ENCODE results near the gene SP4. TPM values are rescaled to one million over a fixed set of nuclear protein-coding genes. Genes with fewer than 3 reads are reported as not detected.

SP4 gene
- total RNA-seq, 2 donors from 2014 or later = 19.9 to 22.6 TPM

DNA sequence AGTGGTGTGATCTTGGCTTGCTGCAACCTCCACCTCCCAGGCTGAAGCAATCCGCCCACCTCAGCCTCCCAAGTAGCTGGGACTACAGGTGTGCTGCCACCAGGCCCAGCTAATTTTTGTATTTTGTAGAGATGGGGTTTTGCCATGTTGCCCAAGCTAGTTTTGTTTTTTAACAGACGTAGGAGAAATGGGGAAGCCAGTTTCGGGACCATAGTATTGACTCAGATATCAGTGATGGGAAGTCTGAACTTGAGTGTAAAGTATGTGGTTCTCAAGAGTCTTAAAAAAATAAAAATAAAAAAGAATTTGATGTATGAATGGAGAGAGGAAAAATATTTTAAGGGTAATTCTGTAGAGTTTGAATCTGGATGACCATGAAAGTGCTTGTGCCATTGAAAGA, 34.2 kb downstream of the SP4 start:
- H3K27ac Mint-ChIP-seq = peak overlapping the region; percentile 0 to 22
- no peak overlapping the region for H3K4me3 Mint-ChIP-seq
- H3K36me3 Mint-ChIP-seq = peaks cover 19% of the 10 kb centered on the region
- no peak for ATAC-seq
- H3K9me3 Mint-ChIP-seq = peaks cover 7% of the 10 kb centered on the region
- DNase-seq (ENCODE audit: low spot score) = no peak
- no peaks in the 10 kb centered on the region for H3K27me3 Mint-ChIP-seq
- H3K4me1 Mint-ChIP-seq (ENCODE audit: low read depth in 2 of 2) = peaks cover 26 to 41% of the 10 kb centered on the region in 2 donors

DNA sequence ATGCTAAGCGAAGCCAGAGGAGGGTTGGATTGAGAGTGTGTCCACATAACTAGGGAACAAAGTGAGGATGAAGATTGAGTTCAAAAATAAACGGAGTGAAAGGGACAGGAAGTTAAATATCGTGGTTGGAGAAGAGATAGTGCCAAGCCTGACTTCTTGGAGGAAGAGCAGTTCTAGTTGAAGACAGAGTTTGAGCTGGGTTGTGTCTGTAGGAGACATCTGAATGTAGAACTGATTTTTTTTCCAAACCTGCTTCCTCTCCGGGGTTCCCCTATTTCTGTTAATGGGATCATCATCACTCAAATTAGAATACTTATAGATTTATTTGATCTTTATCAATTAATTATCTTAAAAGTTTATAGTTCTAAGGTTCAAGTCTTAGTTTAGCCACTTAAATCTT, 35.6 kb downstream of the SP4 start:
- Mint-ChIP-seq H3K27ac (peak overlapping the region in 1 of 2 donors; percentile 6), H3K4me3 (no peak overlapping the region), H3K9me3 (peaks cover 7% of the 10 kb centered on the region), H3K27me3 (no peaks in the 10 kb centered on the region), H3K36me3 (peaks cover 19% of the 10 kb centered on the region), H3K4me1 (ENCODE audit: low read depth in 2 of 2) (peaks cover 29 to 45% of the 10 kb centered on the region in 2 donors)
- DNase-seq (ENCODE audit: low spot score) (no peak), ATAC-seq (no peak)

DNA sequence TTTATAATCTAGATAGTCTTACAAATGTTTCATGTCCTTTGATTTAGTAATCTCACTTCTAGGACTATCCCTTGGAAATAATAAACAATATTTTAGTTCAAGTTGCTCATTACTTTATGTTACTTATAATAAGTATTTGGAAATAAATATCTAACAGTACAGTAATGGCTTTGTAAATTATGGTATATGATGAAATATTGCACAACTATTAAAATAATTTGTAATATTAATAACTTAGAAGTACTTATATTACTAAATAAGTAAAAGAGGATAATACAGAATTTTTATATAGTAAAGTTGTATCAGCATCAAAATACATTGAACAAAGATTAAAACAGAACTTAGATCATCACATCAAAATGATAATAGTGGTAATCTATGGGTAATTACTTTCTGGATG, 41.1 kb downstream of the SP4 start:
- ATAC-seq (no peak), DNase-seq (ENCODE audit: low spot score) (no peak)
- H3K9me3 Mint-ChIP-seq = no peaks in the 10 kb centered on the region
- H3K27ac Mint-ChIP-seq = no peak overlapping the region
- H3K4me1 Mint-ChIP-seq (ENCODE audit: low read depth in 2 of 2) = peaks cover 30 to 35% of the 10 kb centered on the region in 2 donors
- H3K36me3 Mint-ChIP-seq = no peaks in the 10 kb centered on the region
- H3K27me3 Mint-ChIP-seq = no peaks in the 10 kb centered on the region
- H3K4me3 Mint-ChIP-seq = no peak overlapping the region

GRCh38 chr7:21469894-21470293, 42.0 kb downstream of the SP4 start:
- Mint-ChIP-seq H3K36me3 (no peaks in the 10 kb centered on the region), H3K4me1 (ENCODE audit: low read depth in 2 of 2) (peaks cover 30 to 35% of the 10 kb centered on the region in 2 donors)
- no peak for ATAC-seq

DNA sequence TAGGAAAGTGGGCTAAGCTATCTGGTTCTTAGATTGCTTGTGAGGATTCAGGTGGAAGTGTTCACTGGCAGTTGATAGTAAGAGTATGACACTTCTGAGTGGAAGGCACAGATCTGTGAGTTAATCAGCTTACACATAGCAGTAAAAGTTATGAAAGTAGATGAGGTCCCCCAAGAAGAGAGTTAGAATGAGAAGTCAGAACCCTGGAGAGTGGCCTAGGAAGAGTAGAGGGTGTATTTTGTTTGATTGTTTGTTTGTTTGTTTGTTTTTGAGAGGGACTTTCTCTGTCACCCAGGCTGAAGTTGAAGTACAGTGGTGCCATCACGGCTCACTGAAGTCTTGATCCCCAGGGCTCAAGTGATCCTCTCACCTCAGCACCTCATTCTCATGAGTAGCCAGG, 44.1 kb downstream of the SP4 start:
- no peaks in the 10 kb centered on the region for H3K9me3 Mint-ChIP-seq
- ATAC-seq = no peak
- H3K36me3 Mint-ChIP-seq = no peaks in the 10 kb centered on the region
- H3K27me3 Mint-ChIP-seq = no peaks in the 10 kb centered on the region
- no peak for DNase-seq (ENCODE audit: low spot score)
- H3K4me3 Mint-ChIP-seq = no peak overlapping the region
- peaks cover 16 to 21% of the 10 kb centered on the region in 2 donors for H3K4me1 Mint-ChIP-seq (ENCODE audit: low read depth in 2 of 2)
- no peak overlapping the region for H3K27ac Mint-ChIP-seq

More at GRCh38 chr7:21469894-21470293, 42.0 kb downstream of the SP4 start:
- Mint-ChIP-seq H3K27me3 (no peaks in the 10 kb centered on the region), H3K4me3 (no peak overlapping the region), H3K9me3 (no peaks in the 10 kb centered on the region), H3K27ac (no peak overlapping the region)
- DNase-seq (ENCODE audit: low spot score) = no peak

DNA sequence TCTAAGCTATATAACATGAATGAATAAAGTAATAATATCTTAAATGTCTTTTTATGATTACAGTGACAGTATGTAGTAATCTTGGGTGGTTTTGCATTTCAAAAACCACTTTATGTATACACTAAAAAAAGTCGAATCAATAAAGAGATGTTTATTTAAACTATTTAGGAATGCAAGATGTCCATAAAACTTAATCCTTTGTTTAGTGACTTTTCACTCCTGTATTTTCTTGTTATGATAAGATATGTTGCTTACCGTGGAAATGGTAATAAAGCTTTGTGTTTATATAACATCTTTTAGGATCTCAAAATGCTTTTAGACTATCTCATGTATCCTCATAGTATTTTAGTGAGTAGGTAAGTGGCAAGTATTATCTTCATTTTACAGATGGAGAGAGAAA, 48.5 kb downstream of the SP4 start:
- ATAC-seq (no peak), DNase-seq (ENCODE audit: low spot score) (no peak)
- H3K27ac Mint-ChIP-seq = no peak overlapping the region
- no peaks in the 10 kb centered on the region for H3K27me3 Mint-ChIP-seq
- peaks cover 14% of the 10 kb centered on the region for H3K36me3 Mint-ChIP-seq
- H3K4me3 Mint-ChIP-seq = no peak overlapping the region
- peaks cover 29 to 30% of the 10 kb centered on the region in 2 donors for H3K4me1 Mint-ChIP-seq (ENCODE audit: low read depth in 2 of 2)
- H3K9me3 Mint-ChIP-seq = no peaks in the 10 kb centered on the region

GRCh38 chr7:21480693-21481403, 53.0 kb downstream of the SP4 start:
- H3K4me3 Mint-ChIP-seq = no peak overlapping the region
- peaks cover 17 to 18% of the 10 kb centered on the region in 2 donors for H3K4me1 Mint-ChIP-seq (ENCODE audit: low read depth in 2 of 2)
- DNase-seq (ENCODE audit: low spot score) (no peak), ATAC-seq (peak in 1 of 2 donors; percentile 6)
- H3K9me3 Mint-ChIP-seq = no peaks in the 10 kb centered on the region
- H3K36me3 Mint-ChIP-seq = peaks cover 21% of the 10 kb centered on the region
- peak overlapping the region in 1 of 2 donors; percentile 42 for H3K27ac Mint-ChIP-seq
- no peaks in the 10 kb centered on the region for H3K27me3 Mint-ChIP-seq

DNA sequence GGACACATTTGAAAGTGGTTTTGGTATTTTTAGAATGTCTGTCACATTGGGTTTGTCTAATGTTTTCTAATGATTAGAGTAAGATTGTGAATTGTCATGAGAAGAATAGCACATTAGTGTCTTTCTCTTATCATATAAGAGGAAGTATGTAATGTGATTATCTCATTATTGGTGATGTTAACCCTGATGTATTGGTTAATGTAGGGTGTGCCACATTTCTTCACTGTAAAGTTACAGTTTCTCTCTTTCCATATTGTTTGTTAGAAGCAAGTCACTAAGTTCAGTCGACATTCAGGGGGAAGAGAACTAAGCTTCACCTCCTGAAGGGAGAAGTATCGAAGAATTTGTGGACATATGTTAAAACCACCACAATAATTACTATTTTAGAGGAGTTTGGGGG, 58.6 kb downstream of the SP4 start:
- Mint-ChIP-seq H3K4me1 (ENCODE audit: low read depth in 2 of 2) (peaks cover 12 to 19% of the 10 kb centered on the region in 2 donors), H3K36me3 (peaks cover 28% of the 10 kb centered on the region), H3K4me3 (no peak overlapping the region), H3K27me3 (no peaks in the 10 kb centered on the region), H3K27ac (no peak overlapping the region), H3K9me3 (no peaks in the 10 kb centered on the region)
- ATAC-seq (no peak), DNase-seq (ENCODE audit: low spot score) (no peak)

DNA sequence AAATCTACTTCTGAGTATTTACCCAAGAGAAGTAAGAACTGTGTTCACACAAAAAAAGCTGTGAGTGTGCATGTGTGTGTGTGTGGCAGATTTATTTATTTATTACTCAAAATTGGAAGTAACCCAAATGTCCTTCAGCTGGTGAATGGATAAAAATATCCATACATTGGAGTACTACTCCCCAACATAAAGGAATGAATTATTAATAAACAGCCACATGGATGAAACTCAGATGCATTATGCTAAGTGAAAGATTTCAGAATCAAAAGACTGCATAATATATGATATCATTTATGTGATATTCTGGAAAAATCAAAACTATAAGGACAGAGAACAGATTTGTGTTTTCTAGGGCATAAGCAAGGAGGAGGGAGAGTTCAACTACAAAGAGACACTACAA, 67.8 kb downstream of the SP4 start:
- ATAC-seq = no peak
- H3K36me3 Mint-ChIP-seq = peaks cover 47% of the 10 kb centered on the region
- H3K4me1 Mint-ChIP-seq (ENCODE audit: low read depth in 2 of 2) = peaks cover 0 to 6% of the 10 kb centered on the region in 2 donors
- no peak overlapping the region for H3K27ac Mint-ChIP-seq
- DNase-seq (ENCODE audit: low spot score) = no peak
- H3K27me3 Mint-ChIP-seq = no peaks in the 10 kb centered on the region
- no peak overlapping the region for H3K4me3 Mint-ChIP-seq
- no peaks in the 10 kb centered on the region for H3K9me3 Mint-ChIP-seq

DNA sequence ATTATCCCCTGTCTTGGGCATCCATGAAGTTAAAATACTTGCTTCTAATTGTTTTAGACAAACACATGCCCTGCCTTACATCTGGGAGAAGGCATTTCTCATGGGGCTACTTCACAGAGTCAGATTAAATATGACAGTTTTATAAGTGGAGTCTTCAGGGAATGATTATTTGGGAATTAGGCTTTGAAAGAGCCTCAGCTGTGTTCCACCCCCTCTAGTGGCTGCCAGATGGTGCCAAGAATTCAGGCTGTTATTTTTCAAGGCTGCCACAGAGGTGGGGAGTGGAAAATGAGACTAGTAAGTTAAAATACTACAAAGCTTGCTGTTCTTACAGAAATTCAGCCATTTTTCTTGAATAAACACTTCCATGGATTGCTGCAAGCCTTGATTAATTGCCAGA, 69.2 kb downstream of the SP4 start:
- Mint-ChIP-seq H3K9me3 (no peaks in the 10 kb centered on the region), H3K27me3 (no peaks in the 10 kb centered on the region), H3K4me3 (no peak overlapping the region), H3K4me1 (ENCODE audit: low read depth in 2 of 2) (peaks cover 0 to 3% of the 10 kb centered on the region in 2 donors), H3K27ac (no peak overlapping the region), H3K36me3 (peaks cover 35% of the 10 kb centered on the region)
- no peak for ATAC-seq
- no peak for DNase-seq (ENCODE audit: low spot score)

DNA sequence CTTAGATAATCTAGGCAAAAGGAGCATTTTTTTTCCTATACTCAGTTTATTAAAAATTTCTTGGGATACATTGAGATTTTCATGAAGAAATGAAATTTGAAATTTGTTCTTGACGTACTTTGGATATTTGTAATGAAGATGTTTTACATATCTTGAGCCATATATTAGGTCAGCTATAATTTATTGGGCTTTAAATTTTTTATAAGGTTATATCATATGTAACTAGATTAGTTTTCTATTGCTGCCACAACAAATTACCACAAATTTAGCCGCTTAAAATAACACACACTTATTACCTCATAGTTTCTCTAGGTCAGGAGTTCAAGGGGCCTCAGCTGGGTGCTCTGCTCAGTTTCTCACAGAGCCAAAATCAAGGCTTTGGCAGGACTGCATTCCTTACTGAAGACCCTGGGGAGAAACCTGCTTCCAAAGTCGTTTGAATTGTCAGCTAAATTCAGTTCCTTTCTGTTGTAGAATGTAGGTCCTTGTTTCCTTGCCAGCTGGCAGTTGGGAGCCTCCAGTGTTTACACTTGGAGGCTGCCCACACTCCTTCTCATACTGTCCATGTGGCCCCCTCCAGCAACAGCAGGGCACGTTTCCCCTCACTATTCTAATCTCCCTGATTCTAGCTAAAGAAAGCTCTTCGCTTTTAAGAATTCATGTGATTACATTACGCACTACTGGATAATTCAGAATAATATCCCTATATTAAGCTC, 72.4 kb downstream of the SP4 start:
- ATAC-seq (no peak), DNase-seq (ENCODE audit: low spot score) (no peak)
- Mint-ChIP-seq H3K4me1 (ENCODE audit: low read depth in 2 of 2) (peaks cover 0 to 12% of the 10 kb centered on the region in 2 donors), H3K36me3 (peaks cover 20% of the 10 kb centered on the region), H3K27me3 (no peaks in the 10 kb centered on the region), H3K4me3 (no peak overlapping the region), H3K9me3 (no peaks in the 10 kb centered on the region), H3K27ac (no peak overlapping the region)

DNA sequence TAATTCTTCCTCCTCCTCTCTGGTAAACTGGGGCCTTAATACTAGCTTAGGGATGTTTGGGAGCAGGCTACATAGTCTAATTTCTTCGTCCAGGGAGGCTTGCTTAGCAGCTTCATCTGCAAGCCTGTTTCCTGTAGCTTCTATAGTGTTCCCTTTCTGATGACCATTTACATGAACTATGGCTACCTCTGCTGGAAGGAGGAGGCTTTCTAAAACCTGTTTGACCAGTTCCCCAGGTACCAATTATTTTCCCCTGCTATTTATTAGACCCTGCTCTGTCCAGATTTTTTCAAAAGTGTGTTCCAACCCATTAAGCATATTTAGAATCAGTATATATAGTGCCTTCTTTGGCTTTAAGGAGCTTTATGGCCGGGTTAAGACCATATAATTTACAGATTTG, 76.1 kb downstream of the SP4 start:
- no peaks in the 10 kb centered on the region for H3K27me3 Mint-ChIP-seq
- H3K4me3 Mint-ChIP-seq = no peak overlapping the region
- peaks cover 8 to 14% of the 10 kb centered on the region in 2 donors for H3K4me1 Mint-ChIP-seq (ENCODE audit: low read depth in 2 of 2)
- no peaks in the 10 kb centered on the region for H3K9me3 Mint-ChIP-seq
- DNase-seq (ENCODE audit: low spot score) (no peak), ATAC-seq (no peak)
- peak overlapping the region in 1 of 2 donors; percentile 24 for H3K27ac Mint-ChIP-seq
- peaks cover 22% of the 10 kb centered on the region for H3K36me3 Mint-ChIP-seq

- Mint-ChIP-seq H3K36me3 (peaks cover 22% of the 10 kb centered on the region), H3K4me3 (no peak overlapping the region), H3K27ac (peak overlapping the region in 1 of 2 donors; percentile 42), H3K9me3 (no peaks in the 10 kb centered on the region), H3K4me1 (ENCODE audit: low read depth in 2 of 2) (peaks cover 8 to 13% of the 10 kb centered on the region in 2 donors), H3K27me3 (no peaks in the 10 kb centered on the region)
- DNase-seq (ENCODE audit: low spot score) (peak; percentile 65), ATAC-seq (peak; percentile 50 to 53)
Observed at GRCh38 chr7:21507627-21508343, 79.9 kb downstream of the SP4 start.

- no peak for DNase-seq (ENCODE audit: low spot score)
- Mint-ChIP-seq H3K36me3 (peaks cover 22% of the 10 kb centered on the region), H3K4me1 (ENCODE audit: low read depth in 2 of 2) (peaks cover 8 to 9% of the 10 kb centered on the region in 2 donors), H3K27ac (no peak overlapping the region), H3K9me3 (no peaks in the 10 kb centered on the region), H3K27me3 (no peaks in the 10 kb centered on the region), H3K4me3 (no peak overlapping the region)
- ATAC-seq = no peak
Observed at GRCh38 chr7:21508538-21508937, 80.7 kb downstream of the SP4 start.
